DND-41 (cell line): ENCODE measurements around the gene CREB3L1.
A peak's percentile ranks its signal among the peaks of the same experiment; 100 is the strongest.

Experiments
- ATAC-seq: fragments of 200-7000 bp; cut with Tn5 transposase; 3 replicates; pipeline ENCODE4 v1.9.1; 2021; ENCODE audit warnings: low read depth; ENCODE audit not compliant: insufficient read depth
- DNase-seq: peaks from one replicate; pipeline ENCODE4 v3.0.0-alpha.2; 2020
- H2AFZ ChIP-seq: 2 replicates; pipeline ENCODE4 v1.6.0; 2012; ENCODE audit warnings: low read depth, low read length
- H3K27ac ChIP-seq: 2 replicates; pipeline ENCODE4 v1.5.1; 2012; ENCODE audit warnings: low read length, inconsistent platforms
- H3K27me3 ChIP-seq: fragments of 200-600 bp; sonication (generic); 2 replicates; pipeline ENCODE4 v1.6.0; 2012; ENCODE audit warnings: low read length, mild to moderate bottlenecking, inconsistent platforms; ENCODE audit not compliant: insufficient read depth, poor library complexity
- H3K36me3 ChIP-seq: 2 replicates; pipeline ENCODE4 v1.5.1; 2012; ENCODE audit warnings: low read length, inconsistent platforms; ENCODE audit not compliant: insufficient read depth
- H3K4me1 ChIP-seq: 2 replicates; pipeline ENCODE4 v1.5.1; 2012; ENCODE audit warnings: mild to moderate bottlenecking, low read length; ENCODE audit not compliant: insufficient read depth
- H3K4me2 ChIP-seq: 2 replicates; pipeline ENCODE4 v1.6.0; 2012; ENCODE audit warnings: mild to moderate bottlenecking, moderate library complexity, low read length, inconsistent platforms; ENCODE audit not compliant: insufficient read depth
- H3K4me3 ChIP-seq, 2 experiments: fragments of 200-600 bp in 1 of 2; shearing (Covaris generic) in 1 of 2; 2 replicates each; pipeline ENCODE4 v1.5.1; 2012 to 2016; ENCODE audit warnings: inconsistent platforms in 2 of 2, low read length in 2 of 2, mild to moderate bottlenecking in 2 of 2, low read depth in 1 of 2, moderate library complexity in 1 of 2
- H3K79me2 ChIP-seq: 2 replicates; pipeline ENCODE4 v1.6.0; 2012; ENCODE audit warnings: low read length, inconsistent platforms; ENCODE audit not compliant: insufficient read depth
- H3K9ac ChIP-seq: 2 replicates; pipeline ENCODE4 v1.6.0; 2012; ENCODE audit warnings: low read depth, mild to moderate bottlenecking, inconsistent platforms, low read length, moderate library complexity
- H3K9me3 ChIP-seq: 2 replicates; pipeline ENCODE4 v1.5.1; 2012; ENCODE audit warnings: low read length, moderate library complexity, mild to moderate bottlenecking, inconsistent platforms; ENCODE audit not compliant: insufficient read depth, severe bottlenecking
- H4K20me1 ChIP-seq: 2 replicates; pipeline ENCODE4 v1.6.0; 2012; ENCODE audit warnings: low read length; ENCODE audit not compliant: insufficient read depth
- CTCF ChIP-seq: IDR thresholded peaks from 2 replicates; pipeline ENCODE4 v1.5.1; 2012; ENCODE audit warnings: borderline replicate concordance, low read length, moderate library complexity, mild to moderate bottlenecking; ENCODE audit not compliant: poor library complexity, severe bottlenecking; ENCODE audit errors: extremely low read depth
- EZH2 ChIP-seq: IDR thresholded peaks from 3 replicates; pipeline ENCODE4 v1.6.1; 2012; ENCODE audit warnings: borderline replicate concordance, low read depth, mild to moderate bottlenecking, moderate library complexity, low read length, inconsistent platforms; ENCODE audit not compliant: severe bottlenecking

CREB3L1 gene

GRCh38 chr11:46356924-46357482 is 79.5 kb downstream of the CREB3L1 start:
- Histone ChIP-seq H3K27ac (no peak overlapping the region), H3K79me2 (peaks cover 95% of the 10 kb centered on the region), H3K9ac (no peak overlapping the region), H4K20me1 (peaks cover 28% of the 10 kb centered on the region), H3K4me2 (no peak overlapping the region), H3K9me3 (no peaks in the 10 kb centered on the region), H2AFZ (no peak overlapping the region), H3K4me1 (peaks cover 34% of the 10 kb centered on the region), H3K27me3 (no peaks in the 10 kb centered on the region), H3K36me3 (peaks cover 39% of the 10 kb centered on the region), H3K4me3 (no peak overlapping the region)
- ATAC-seq: no peak
- no peak for DNase-seq
- TF ChIP-seq EZH2 (no peak), CTCF (no peak)

GRCh38 chr11:46357483-46357936 is 80.0 kb downstream of the CREB3L1 start:
- H3K9ac ChIP-seq: no peak overlapping the region
- no peaks in the 10 kb centered on the region for H3K9me3 ChIP-seq
- DNase-seq (no peak), ATAC-seq (no peak)
- peak overlapping the region; percentile 21; the same call in 1 of the 2 replicates for H3K27ac ChIP-seq
- H3K4me1 ChIP-seq: peaks cover 35% of the 10 kb centered on the region
- H3K27me3 ChIP-seq: no peaks in the 10 kb centered on the region
- TF ChIP-seq EZH2 (no peak), CTCF (no peak)
- H3K4me3 ChIP-seq: no peak overlapping the region
- H3K79me2 ChIP-seq: peaks cover 95% of the 10 kb centered on the region
- no peak overlapping the region for H2AFZ ChIP-seq
- peaks cover 28% of the 10 kb centered on the region for H4K20me1 ChIP-seq
- peaks cover 39% of the 10 kb centered on the region for H3K36me3 ChIP-seq
- H3K4me2 ChIP-seq: no peak overlapping the region

GRCh38 chr11:46359953-46360352 is 82.5 kb downstream of the CREB3L1 start:
- DNase-seq (no peak), ATAC-seq (no peak)
- Histone ChIP-seq H4K20me1 (peaks cover 34% of the 10 kb centered on the region), H3K4me1 (peaks cover 30% of the 10 kb centered on the region), H3K27ac (peak overlapping the region; percentile 100), H3K4me2 (no peak overlapping the region), H3K79me2 (peaks cover 96% of the 10 kb centered on the region), H3K9ac (no peak overlapping the region), H3K27me3 (no peaks in the 10 kb centered on the region), H3K36me3 (peaks cover 45% of the 10 kb centered on the region), H3K9me3 (no peaks in the 10 kb centered on the region), H3K4me3 (no peak overlapping the region), H2AFZ (no peak overlapping the region)
- TF ChIP-seq CTCF (no peak), EZH2 (no peak)
